GM23338 (cell line): ENCODE data around the gene C11orf21.

ENCODE experiments used
- CREB1 ChIP-seq: fragments of 250-450 bp; sonication (Bioruptor Pico); IDR thresholded peaks from 2 replicates; pipeline ENCODE4 v1.5.0; 2020; ENCODE audit warnings: low read depth, mild to moderate bottlenecking, moderate library complexity
- EZH2 ChIP-seq: fragments of 200-600 bp; sonication (generic); IDR thresholded peaks from one replicate; pipeline ENCODE4 v1.8.0; 2017; ENCODE audit warnings: antibody characterized with exemption, mild to moderate bottlenecking, low read depth; ENCODE audit not compliant: unreplicated experiment
- EZH2phosphoT487 ChIP-seq: fragments of 200-600 bp; sonication (generic); IDR thresholded peaks from one replicate; pipeline ENCODE4 v1.8.1; 2018; ENCODE audit warnings: antibody characterized with exemption; ENCODE audit not compliant: unreplicated experiment
- JUNB ChIP-seq: IDR thresholded peaks from one replicate; pipeline ENCODE4 v1.6.1; 2016; ENCODE audit warnings: antibody characterized with exemption; ENCODE audit not compliant: unreplicated experiment
- POLR2AphosphoS5 ChIP-seq: IDR thresholded peaks from 2 replicates; pipeline ENCODE4 v1.6.1; 2016; ENCODE audit warnings: antibody characterized with exemption, low read depth
- ZNF331 ChIP-seq: fragments of 250-450 bp; sonication (Bioruptor Pico); IDR thresholded peaks from 2 replicates; pipeline ENCODE4 v1.5.0; 2020; ENCODE audit warnings: low read depth, mild to moderate bottlenecking, moderate library complexity
- TF ChIP-seq, protein P1 (sequence below), 2 experiments: fragments of 200-600 bp in 1 of 2; sonication (generic) in 1 of 2; conservative IDR thresholded peaks; 2 replicates each; pipeline versions ENCODE4 v1.5.1 to v1.6.1; 2016 to 2017; ENCODE audit warnings: antibody characterized with exemption in 2 of 2, low read depth in 2 of 2, mild to moderate bottlenecking in 2 of 2, moderate library complexity in 1 of 2
- TF ChIP-seq, protein P2 (sequence below): IDR thresholded peaks from one replicate; pipeline ENCODE4 v1.6.1; 2018; ENCODE audit warnings: antibody characterized with exemption; ENCODE audit not compliant: unreplicated experiment
- TF ChIP-seq, protein P3 (sequence below): IDR thresholded peaks from 2 replicates; pipeline ENCODE4 v1.6.1; 2016; ENCODE audit warnings: antibody characterized with exemption

DNA sequence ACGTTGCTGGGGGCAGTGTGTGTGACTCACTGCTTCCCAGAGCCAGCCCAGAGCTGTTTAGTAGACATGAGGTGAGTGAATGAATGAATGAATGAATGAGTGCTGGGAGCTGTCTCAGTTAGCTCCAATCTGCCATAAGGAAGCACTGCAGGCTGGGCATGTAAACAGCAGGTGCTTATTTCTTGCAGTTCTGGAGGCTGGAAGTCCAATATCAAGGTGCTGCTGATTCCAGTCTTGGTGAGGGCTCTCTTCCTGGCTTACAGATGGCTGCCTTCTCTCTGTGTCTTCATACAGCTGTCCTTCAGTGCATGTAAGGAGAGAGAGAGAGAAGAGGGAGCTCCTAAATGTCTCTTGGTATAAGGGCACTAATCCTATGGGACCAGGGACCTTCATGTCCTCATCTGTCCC, 4.1 kb downstream of the C11orf21 start:
- TF ChIP-seq, protein P1, sequence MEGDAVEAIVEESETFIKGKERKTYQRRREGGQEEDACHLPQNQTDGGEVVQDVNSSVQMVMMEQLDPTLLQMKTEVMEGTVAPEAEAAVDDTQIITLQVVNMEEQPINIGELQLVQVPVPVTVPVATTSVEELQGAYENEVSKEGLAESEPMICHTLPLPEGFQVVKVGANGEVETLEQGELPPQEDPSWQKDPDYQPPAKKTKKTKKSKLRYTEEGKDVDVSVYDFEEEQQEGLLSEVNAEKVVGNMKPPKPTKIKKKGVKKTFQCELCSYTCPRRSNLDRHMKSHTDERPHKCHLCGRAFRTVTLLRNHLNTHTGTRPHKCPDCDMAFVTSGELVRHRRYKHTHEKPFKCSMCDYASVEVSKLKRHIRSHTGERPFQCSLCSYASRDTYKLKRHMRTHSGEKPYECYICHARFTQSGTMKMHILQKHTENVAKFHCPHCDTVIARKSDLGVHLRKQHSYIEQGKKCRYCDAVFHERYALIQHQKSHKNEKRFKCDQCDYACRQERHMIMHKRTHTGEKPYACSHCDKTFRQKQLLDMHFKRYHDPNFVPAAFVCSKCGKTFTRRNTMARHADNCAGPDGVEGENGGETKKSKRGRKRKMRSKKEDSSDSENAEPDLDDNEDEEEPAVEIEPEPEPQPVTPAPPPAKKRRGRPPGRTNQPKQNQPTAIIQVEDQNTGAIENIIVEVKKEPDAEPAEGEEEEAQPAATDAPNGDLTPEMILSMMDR (conservative IDR thresholded peaks at IDR 0.05; ENCODE audit: low read depth in 2 of 2) = no peak
- TF ChIP-seq POLR2AphosphoS5 (no peak), CREB1 (CRISPR knock-in tag) (no peak), ZNF331 (CRISPR knock-in tag) (no peak), EZH2 (no peak), JUNB (no peak), EZH2phosphoT487 (no peak)
- TF ChIP-seq, protein P2, sequence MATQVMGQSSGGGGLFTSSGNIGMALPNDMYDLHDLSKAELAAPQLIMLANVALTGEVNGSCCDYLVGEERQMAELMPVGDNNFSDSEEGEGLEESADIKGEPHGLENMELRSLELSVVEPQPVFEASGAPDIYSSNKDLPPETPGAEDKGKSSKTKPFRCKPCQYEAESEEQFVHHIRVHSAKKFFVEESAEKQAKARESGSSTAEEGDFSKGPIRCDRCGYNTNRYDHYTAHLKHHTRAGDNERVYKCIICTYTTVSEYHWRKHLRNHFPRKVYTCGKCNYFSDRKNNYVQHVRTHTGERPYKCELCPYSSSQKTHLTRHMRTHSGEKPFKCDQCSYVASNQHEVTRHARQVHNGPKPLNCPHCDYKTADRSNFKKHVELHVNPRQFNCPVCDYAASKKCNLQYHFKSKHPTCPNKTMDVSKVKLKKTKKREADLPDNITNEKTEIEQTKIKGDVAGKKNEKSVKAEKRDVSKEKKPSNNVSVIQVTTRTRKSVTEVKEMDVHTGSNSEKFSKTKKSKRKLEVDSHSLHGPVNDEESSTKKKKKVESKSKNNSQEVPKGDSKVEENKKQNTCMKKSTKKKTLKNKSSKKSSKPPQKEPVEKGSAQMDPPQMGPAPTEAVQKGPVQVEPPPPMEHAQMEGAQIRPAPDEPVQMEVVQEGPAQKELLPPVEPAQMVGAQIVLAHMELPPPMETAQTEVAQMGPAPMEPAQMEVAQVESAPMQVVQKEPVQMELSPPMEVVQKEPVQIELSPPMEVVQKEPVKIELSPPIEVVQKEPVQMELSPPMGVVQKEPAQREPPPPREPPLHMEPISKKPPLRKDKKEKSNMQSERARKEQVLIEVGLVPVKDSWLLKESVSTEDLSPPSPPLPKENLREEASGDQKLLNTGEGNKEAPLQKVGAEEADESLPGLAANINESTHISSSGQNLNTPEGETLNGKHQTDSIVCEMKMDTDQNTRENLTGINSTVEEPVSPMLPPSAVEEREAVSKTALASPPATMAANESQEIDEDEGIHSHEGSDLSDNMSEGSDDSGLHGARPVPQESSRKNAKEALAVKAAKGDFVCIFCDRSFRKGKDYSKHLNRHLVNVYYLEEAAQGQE = no peak
- TF ChIP-seq, protein P3, sequence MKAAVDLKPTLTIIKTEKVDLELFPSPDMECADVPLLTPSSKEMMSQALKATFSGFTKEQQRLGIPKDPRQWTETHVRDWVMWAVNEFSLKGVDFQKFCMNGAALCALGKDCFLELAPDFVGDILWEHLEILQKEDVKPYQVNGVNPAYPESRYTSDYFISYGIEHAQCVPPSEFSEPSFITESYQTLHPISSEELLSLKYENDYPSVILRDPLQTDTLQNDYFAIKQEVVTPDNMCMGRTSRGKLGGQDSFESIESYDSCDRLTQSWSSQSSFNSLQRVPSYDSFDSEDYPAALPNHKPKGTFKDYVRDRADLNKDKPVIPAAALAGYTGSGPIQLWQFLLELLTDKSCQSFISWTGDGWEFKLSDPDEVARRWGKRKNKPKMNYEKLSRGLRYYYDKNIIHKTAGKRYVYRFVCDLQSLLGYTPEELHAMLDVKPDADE = no peak
